RWPE1 (cell line): ENCODE data around the gene HES5.
"Not testable (repeated sequence)": the region's sequence is repeated elsewhere in the genome, so short reads cannot be mapped to it uniquely, and the experiment has no call there.

Experiments used
- CTCF ChIA-PET: fragments of 350-600 bp; sonication (Branson Sonifier 250); formaldehyde crosslinking; extraction: SDS; loops from one replicate; lab custom pipeline; 2021; lab: Yijun Ruan, JAX
- POLR2A ChIA-PET: fragments of 400-600 bp; formaldehyde crosslinking; extraction: SDS; loops from one replicate; lab custom pipeline; 2020; ENCODE audit warnings: antibody characterized with exemption; ENCODE audit not compliant: low non-redundant PET; lab: Yijun Ruan, JAX
- DNase-seq: peaks from one replicate; pipeline ENCODE4 v3.0.0; 2012; ENCODE audit warnings: low spot score
- H3K27ac ChIP-seq: fragments of 450-650 bp; 2 replicates; pipeline ENCODE4 v1.5.1; 2017
- TF ChIP-seq, protein P1 (sequence below): fragments of 450-650 bp; conservative IDR thresholded peaks from 2 replicates; pipeline ENCODE4 v1.5.1; 2017; ENCODE audit warnings: low read depth, mild to moderate bottlenecking

The HES5 gene

DNA sequence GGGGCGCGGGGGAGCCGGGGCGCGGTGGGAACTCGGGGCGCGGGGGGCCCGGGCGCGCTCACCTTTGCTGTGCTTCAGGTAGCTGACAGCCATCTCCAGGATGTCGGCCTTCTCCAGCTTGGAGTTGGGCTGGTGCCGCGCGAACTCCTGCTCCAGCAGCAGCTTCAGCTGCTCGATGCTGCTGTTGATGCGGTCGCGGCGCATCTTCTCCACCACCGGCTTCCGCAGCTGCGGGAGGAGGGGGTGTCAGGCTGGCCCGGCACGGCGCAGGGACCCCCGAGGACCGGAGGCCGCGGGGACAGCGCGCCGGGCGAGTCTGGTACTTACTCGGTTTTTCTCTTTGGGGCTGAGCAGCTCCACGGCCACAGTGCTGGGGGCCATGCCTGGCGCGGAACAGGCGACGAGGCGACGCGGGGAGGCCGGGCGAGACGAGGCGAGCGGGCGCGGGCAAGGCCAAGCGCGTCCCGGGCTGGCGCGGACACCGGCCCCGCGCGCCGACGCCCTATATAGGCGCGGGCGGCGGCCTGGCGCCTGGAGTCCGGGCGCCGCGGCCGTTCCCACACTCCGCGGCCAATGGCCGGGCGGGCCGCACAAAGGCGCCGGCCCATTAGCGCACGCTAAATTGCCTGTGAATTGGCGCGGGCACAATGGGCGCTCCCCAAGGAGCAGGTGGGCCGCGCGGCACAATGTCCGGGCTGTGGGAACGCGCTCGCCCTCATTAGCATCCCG, at the start of gene HES5:
Gene HES5 (minus strand): TSS at position 480 of the 729 bp plus-strand sequence. CDS start 99 bp downstream, at position 381.
- TF ChIP-seq, protein P1, sequence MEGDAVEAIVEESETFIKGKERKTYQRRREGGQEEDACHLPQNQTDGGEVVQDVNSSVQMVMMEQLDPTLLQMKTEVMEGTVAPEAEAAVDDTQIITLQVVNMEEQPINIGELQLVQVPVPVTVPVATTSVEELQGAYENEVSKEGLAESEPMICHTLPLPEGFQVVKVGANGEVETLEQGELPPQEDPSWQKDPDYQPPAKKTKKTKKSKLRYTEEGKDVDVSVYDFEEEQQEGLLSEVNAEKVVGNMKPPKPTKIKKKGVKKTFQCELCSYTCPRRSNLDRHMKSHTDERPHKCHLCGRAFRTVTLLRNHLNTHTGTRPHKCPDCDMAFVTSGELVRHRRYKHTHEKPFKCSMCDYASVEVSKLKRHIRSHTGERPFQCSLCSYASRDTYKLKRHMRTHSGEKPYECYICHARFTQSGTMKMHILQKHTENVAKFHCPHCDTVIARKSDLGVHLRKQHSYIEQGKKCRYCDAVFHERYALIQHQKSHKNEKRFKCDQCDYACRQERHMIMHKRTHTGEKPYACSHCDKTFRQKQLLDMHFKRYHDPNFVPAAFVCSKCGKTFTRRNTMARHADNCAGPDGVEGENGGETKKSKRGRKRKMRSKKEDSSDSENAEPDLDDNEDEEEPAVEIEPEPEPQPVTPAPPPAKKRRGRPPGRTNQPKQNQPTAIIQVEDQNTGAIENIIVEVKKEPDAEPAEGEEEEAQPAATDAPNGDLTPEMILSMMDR = no peak
- H3K27ac ChIP-seq = peak within 1 kb of the TSS; percentile 93
- no peak for DNase-seq
- ChIA-PET POLR2A (no interaction called here), CTCF (interaction anchor here (0.7 to 1.2 kb wide), 3 partner anchors 17 to 273 kb away, joined by 3 to 4 read pairs (median 4); no protein-coding TSS in a partner anchor)

GRCh38 chr1:2578758-2579118, 48.7 kb upstream of the HES5 start:
- TF ChIP-seq, protein P1 = no peak
- DNase-seq = no peak
- CTCF ChIA-PET = no interaction called here
- no peak overlapping the region for H3K27ac ChIP-seq
- POLR2A ChIA-PET = no interaction called here

- DNase-seq, H3K27ac ChIP-seq, POLR2A ChIA-PET: not testable (repeated sequence)
- CTCF ChIA-PET = interaction anchor here (0.6 kb wide), 1 partner anchor 128 kb away, joined by 3 read pairs; no protein-coding TSS in a partner anchor
Observed at GRCh38 chr1:2577565-2578075, 47.6 kb upstream of the HES5 start.

- no peak for DNase-seq
- no peak overlapping the region for H3K27ac ChIP-seq
- POLR2A ChIA-PET = no interaction called here
- CTCF ChIA-PET = no interaction called here
- TF ChIP-seq, protein P1 = no peak
Observed at GRCh38 chr1:2575801-2576663, 46.0 kb upstream of the HES5 start.

- H3K27ac ChIP-seq = no peak overlapping the region
- TF ChIP-seq, protein P1 = no peak
- no peak for DNase-seq
- ChIA-PET POLR2A (no interaction called here), CTCF (interaction anchor here (0.6 kb wide), 1 partner anchor 297 kb away, joined by 3 read pairs; no protein-coding TSS in a partner anchor)
Observed at GRCh38 chr1:2574350-2574749, 44.3 kb upstream of the HES5 start.

GRCh38 chr1:2573250-2573920, 43.3 kb upstream of the HES5 start:
- CTCF ChIA-PET = no interaction called here
- POLR2A ChIA-PET = interaction anchor here (0.6 kb wide), 1 partner anchor 56 kb away, joined by 3 read pairs; no protein-coding TSS in a partner anchor
- no peak for DNase-seq

More at GRCh38 chr1:2573250-2573920, 43.3 kb upstream of the HES5 start:
- TF ChIP-seq, protein P1 = no peak
- no peak overlapping the region for H3K27ac ChIP-seq
